Vagina (tissue), 2 donors: ENCODE results near the gene EPAS1. TPM values are rescaled to one million over a fixed set of nuclear protein-coding genes. Genes with fewer than 3 reads are reported as not detected.

Experiments used
- DNase-seq, 2 donors: peaks; one replicate each; pipeline ENCODE4 v3.0.0-alpha.2; 2017; ENCODE audit errors: extremely low spot score in 2 of 2
- H3K27ac ChIP-seq: fragments of 200-600 bp; sonication (generic); one replicate; pipeline ENCODE4 v1.5.1; 2019
- H3K27me3 ChIP-seq: fragments of 200-600 bp; sonication (generic); one replicate; pipeline ENCODE4 v1.5.1; 2019
- H3K36me3 ChIP-seq, 2 donors: fragments of 200-600 bp; sonication (generic); one replicate each; pipeline ENCODE4 v1.5.1; 2017 to 2019
- H3K4me1 ChIP-seq: fragments of 200-600 bp; sonication (generic); one replicate; pipeline ENCODE4 v1.5.1; 2019
- H3K4me3 ChIP-seq, 2 donors: fragments of 200-600 bp; sonication (generic); 1 replicate in 1 of 2; 2 replicates in 1 of 2; pipeline ENCODE4 v1.5.1; 2016 to 2019
- H3K9me3 ChIP-seq: fragments of 200-600 bp; sonication (generic); one replicate; pipeline ENCODE4 v1.5.1; 2019
- CTCF ChIP-seq, 3 experiments: fragments of 450-650 bp in 2 of 3; fragments of 200-600 bp in 1 of 3; sonication (generic) in 1 of 3; IDR thresholded peaks; one replicate each; pipeline ENCODE4 v1.5.1; 2017 to 2019; ENCODE audit warnings: antibody characterized with exemption in 3 of 3, mild to moderate bottlenecking in 2 of 3, moderate library complexity in 2 of 3
- POLR2A ChIP-seq, 2 donors: fragments of 450-650 bp; IDR thresholded peaks; one replicate each; pipeline ENCODE4 v1.6.1; 2017; ENCODE audit warnings: antibody characterized with exemption in 2 of 2, mild to moderate bottlenecking in 2 of 2, moderate library complexity in 2 of 2
- POLR2AphosphoS5 ChIP-seq, 2 donors: sonication (generic); formaldehyde crosslinking; IDR thresholded peaks; one replicate each; pipeline ENCODE4 v1.9.0; 2017; ENCODE audit warnings: antibody characterized with exemption in 2 of 2, mild to moderate bottlenecking in 2 of 2, low read depth in 1 of 2; ENCODE audit not compliant: insufficient read depth in 1 of 2
- intact Hi-C: fragments of 100-400 bp; cut with DNase I; formaldehyde crosslinking; loops from one replicate; pipeline ENCODE4 v1.15.1; 2023
- small RNA-seq: library from RNA; depleted of rRNA; stranded (forward); fragments of <200 nt; gene quantifications from one replicate; pipeline ENCODE3, GENCODE V24; 2016
- total RNA-seq: library from RNA; depleted of rRNA; stranded (reverse); fragments of >200 nt; gene quantifications from one replicate; pipeline ENCODE4 v1.2.3, GENCODE V29; 2016

Gene EPAS1
- total RNA-seq, 1 donor from 2014 or later: 222 TPM

- H3K4me3 ChIP-seq: no peak overlapping the region
- H3K27me3 ChIP-seq: no peaks in the 10 kb centered on the region
- H3K36me3 ChIP-seq: no peaks in the 10 kb centered on the region
- H3K9me3 ChIP-seq: no peaks in the 10 kb centered on the region
- no peak for TF ChIP-seq POLR2A (IDR thresholded peaks at IDR 0.05)
- peaks cover 6% of the 10 kb centered on the region for H3K4me1 ChIP-seq
- no peak overlapping the region for H3K27ac ChIP-seq
- no peak for DNase-seq
- intact Hi-C loops: no loop called here
Measured at GRCh38 chr2:46431481-46432235, 134.5 kb downstream of the EPAS1 start.

- intact Hi-C loops: no loop called here
- no peak overlapping the region for H3K27ac ChIP-seq
Measured at GRCh38 chr2:46434851-46435273, 137.7 kb downstream of the EPAS1 start.

GRCh38 chr2:46435353-46435752 lies 138.1 kb downstream of the EPAS1 start:
- no peak for DNase-seq
- no peaks in the 10 kb centered on the region for H3K27me3 ChIP-seq
- peaks cover 6% of the 10 kb centered on the region for H3K4me1 ChIP-seq
- no peaks in the 10 kb centered on the region for H3K9me3 ChIP-seq
- intact Hi-C loops: no loop called here
- no peak for TF ChIP-seq POLR2A (IDR thresholded peaks at IDR 0.05)
- no peak for TF ChIP-seq CTCF (IDR thresholded peaks at IDR 0.05)
- no peak for TF ChIP-seq POLR2AphosphoS5 (IDR thresholded peaks at IDR 0.05; ENCODE audit: insufficient read depth in 1 of 2, low read depth in 1 of 2)
- H3K27ac ChIP-seq: no peak overlapping the region
- no peak overlapping the region for H3K4me3 ChIP-seq
- no peaks in the 10 kb centered on the region for H3K36me3 ChIP-seq

More at GRCh38 chr2:46434851-46435273, 137.7 kb downstream of the EPAS1 start:
- peaks cover 6% of the 10 kb centered on the region for H3K4me1 ChIP-seq
- no peak for TF ChIP-seq POLR2AphosphoS5 (IDR thresholded peaks at IDR 0.05; ENCODE audit: insufficient read depth in 1 of 2, low read depth in 1 of 2)
- no peak for TF ChIP-seq POLR2A (IDR thresholded peaks at IDR 0.05)
- TF ChIP-seq CTCF (IDR thresholded peaks at IDR 0.05): no peak
- DNase-seq: no peak
- H3K27me3 ChIP-seq: no peaks in the 10 kb centered on the region
- H3K36me3 ChIP-seq: no peaks in the 10 kb centered on the region
- no peaks in the 10 kb centered on the region for H3K9me3 ChIP-seq
- H3K4me3 ChIP-seq: no peak overlapping the region

GRCh38 chr2:46435796-46436360 lies 138.7 kb downstream of the EPAS1 start:
- intact Hi-C loops: no loop called here
- no peaks in the 10 kb centered on the region for H3K36me3 ChIP-seq
- no peaks in the 10 kb centered on the region for H3K27me3 ChIP-seq
- peaks cover 6% of the 10 kb centered on the region for H3K4me1 ChIP-seq
- H3K4me3 ChIP-seq: no peak overlapping the region
- H3K9me3 ChIP-seq: no peaks in the 10 kb centered on the region
- TF ChIP-seq CTCF (IDR thresholded peaks at IDR 0.05) (no peak), POLR2AphosphoS5 (IDR thresholded peaks at IDR 0.05; ENCODE audit: insufficient read depth in 1 of 2, low read depth in 1 of 2) (no peak)
- H3K27ac ChIP-seq: no peak overlapping the region
- DNase-seq: no peak

Small RNAs within 50 kb of the gene (small RNA-seq; reads per million reads assigned to genes)
- not detected for gene RF00017

Other genes with a start within 250 kb of the EPAS1 start
- not detected for gene TMEM247, start 182.2 kb downstream of the EPAS1 start, total RNA-seq
- 121 TPM for gene RHOQ, start 245.1 kb downstream of the EPAS1 start, total RNA-seq
- gene ATP6V1E2, start 245.2 kb downstream of the EPAS1 start, total RNA-seq: 4.2 TPM